H1 (cell line): ENCODE data around the gene SH3BP2. TPM values are rescaled to one million over a fixed set of nuclear protein-coding genes. Genes with fewer than 3 reads are reported as not detected.

Experiments used
- CTCF ChIA-PET: fragments of 300-600 bp; sonication (Branson Sonifier 250); formaldehyde crosslinking; loops from one replicate; lab custom pipeline; 2021; ENCODE audit not compliant: partially characterized antibody; lab: Charles Lee
- POLR2A ChIA-PET: fragments of 300-600 bp; sonication (Branson Sonifier 250); formaldehyde crosslinking; loops from one replicate; lab custom pipeline; 2021; ENCODE audit warnings: inconsistent platforms; ENCODE audit not compliant: partially characterized antibody; lab: Charles Lee
- DNase-seq, 2 experiments: peaks; one replicate each; pipeline versions ENCODE4 v3.0.0 to v3.0.0-alpha.2; 2010 to 2022; ENCODE audit warnings: low spot score in 2 of 2, low read depth in 1 of 2, mixed read lengths in 1 of 2
- FAIRE-seq: peaks from 2 replicates; lab custom pipeline; 2011; peaks lifted over from hg19 to GRCh38; lab: Jason Lieb, UNC
- H2AFZ ChIP-seq: 2 replicates; pipeline ENCODE4 v1.8.1; 2012; ENCODE audit warnings: low read length, inconsistent platforms
- H2AK5ac ChIP-seq: 2 replicates; pipeline ENCODE4 v1.6.1; 2013; ENCODE audit warnings: low read depth, low read length
- H2BK120ac ChIP-seq: replicated peaks from 2 replicates; pipeline ENCODE3; 2013; ENCODE audit warnings: low read depth, low read length, inconsistent platforms
- H2BK12ac ChIP-seq: 2 replicates; pipeline ENCODE4 v1.6.1; 2013; ENCODE audit warnings: low read depth, low read length
- H2BK15ac ChIP-seq: 2 replicates; pipeline ENCODE4 v1.6.1; 2013; ENCODE audit warnings: low read length
- H2BK20ac ChIP-seq: 2 replicates; pipeline ENCODE4 v1.6.1; 2013; ENCODE audit warnings: low read length
- H2BK5ac ChIP-seq: 2 replicates; pipeline ENCODE4 v1.6.1; 2013; ENCODE audit warnings: low read depth, low read length
- H3K14ac ChIP-seq: 2 replicates; pipeline ENCODE4 v1.6.1; 2013; ENCODE audit warnings: inconsistent platforms; ENCODE audit not compliant: insufficient read length
- H3K18ac ChIP-seq: 2 replicates; pipeline ENCODE4 v1.6.1; 2013; ENCODE audit warnings: low read length; ENCODE audit errors: extremely low read depth
- H3K23ac ChIP-seq: 2 replicates; pipeline ENCODE4 v1.6.1; 2013; ENCODE audit warnings: inconsistent platforms; ENCODE audit not compliant: insufficient read length
- H3K23me2 ChIP-seq: 2 replicates; pipeline ENCODE4 v1.6.1; 2013; ENCODE audit warnings: low read depth, low read length
- H3K27ac ChIP-seq: 2 replicates; pipeline ENCODE4 v1.6.1; 2011; ENCODE audit warnings: low read depth, low read length, inconsistent platforms
- H3K27me3 ChIP-seq, 4 experiments: replicated peaks in 1 of 4; 1 replicate in 1 of 4; 2 replicates in 3 of 4; pipeline versions ENCODE4 v1.6.1 to v1.8.1; 2011 to 2013; ENCODE audit warnings: low read length in 3 of 4, mild to moderate bottlenecking in 3 of 4, inconsistent platforms in 2 of 4, mixed read lengths in 2 of 4, moderate library complexity in 1 of 4; ENCODE audit not compliant: control insufficient read depth in 3 of 4, insufficient read depth in 3 of 4; ENCODE audit errors: extremely low read depth in 1 of 4
- H3K36me3 ChIP-seq, 4 experiments: 2 replicates each; pipeline versions ENCODE4 v1.6.1 to v1.8.1; 2011 to 2013; ENCODE audit warnings: mild to moderate bottlenecking in 4 of 4, low read length in 3 of 4, moderate library complexity in 2 of 4, control low read depth in 1 of 4, inconsistent platforms in 1 of 4; ENCODE audit not compliant: insufficient read depth in 4 of 4, control insufficient read depth in 2 of 4
- H3K4ac ChIP-seq: replicated peaks from 2 replicates; pipeline ENCODE3; 2013; ENCODE audit warnings: low read length, low read depth, mixed read lengths, inconsistent platforms; ENCODE audit not compliant: insufficient read length
- H3K4me1 ChIP-seq, 4 experiments: replicated peaks in 1 of 4; 1 replicate in 1 of 4; 2 replicates in 3 of 4; pipeline versions ENCODE4 v1.6.1 to v1.8.1; 2011 to 2013; ENCODE audit warnings: low read length in 3 of 4, inconsistent platforms in 2 of 4, mixed read lengths in 1 of 4; ENCODE audit not compliant: insufficient read depth in 4 of 4, control insufficient read depth in 3 of 4
- H3K4me2 ChIP-seq, 2 experiments: 2 replicates each; pipeline versions ENCODE4 v1.6.1 to v1.8.1; 2011 to 2013; ENCODE audit warnings: low read depth in 2 of 2, low read length in 2 of 2, control low read depth in 1 of 2, inconsistent platforms in 1 of 2, mild to moderate bottlenecking in 1 of 2; ENCODE audit not compliant: insufficient read depth in 1 of 2
- H3K4me3 ChIP-seq, 4 experiments: fragments of 200-600, 300-600 bp in 1 of 4; sonication (generic), shearing (Covaris generic), sonication (Bioruptor Twin) in 1 of 4; 2 replicates each; pipeline versions ENCODE4 v1.5.1 to v1.8.1; 2011 to 2016; ENCODE audit warnings: low read length in 4 of 4, low read depth in 3 of 4, control low read depth in 2 of 4, inconsistent platforms in 2 of 4, mild to moderate bottlenecking in 2 of 4, mixed read lengths in 1 of 4, moderate library complexity in 1 of 4; ENCODE audit not compliant: insufficient read depth in 2 of 4; ENCODE audit errors: extremely low read depth in 1 of 4
- H3K56ac ChIP-seq: replicated peaks from 2 replicates; pipeline ENCODE3; 2013; ENCODE audit warnings: low read depth, mild to moderate bottlenecking, mixed read lengths, low read length, inconsistent platforms; ENCODE audit not compliant: insufficient read length
- H3K79me1 ChIP-seq: 2 replicates; pipeline ENCODE4 v1.6.1; 2013; ENCODE audit warnings: low read depth, low read length, control low read depth
- H3K79me2 ChIP-seq, 2 experiments: 2 replicates each; pipeline versions ENCODE4 v1.6.1 to v1.8.1; 2012 to 2013; ENCODE audit warnings: low read length in 2 of 2, mild to moderate bottlenecking in 2 of 2, inconsistent platforms in 1 of 2; ENCODE audit not compliant: insufficient read depth in 2 of 2, control insufficient read depth in 1 of 2
- H3K9ac ChIP-seq, 4 experiments: replicated peaks in 1 of 4; 1 replicate in 1 of 4; 2 replicates in 3 of 4; pipeline versions ENCODE4 v1.6.1 to v1.8.1; 2011 to 2013; ENCODE audit warnings: low read depth in 3 of 4, low read length in 3 of 4, control low read depth in 2 of 4, mild to moderate bottlenecking in 2 of 4, moderate library complexity in 2 of 4, inconsistent platforms in 1 of 4; ENCODE audit errors: extremely low read depth in 1 of 4
- H3K9me3 ChIP-seq, 2 experiments: 2 replicates each; pipeline versions ENCODE4 v1.6.1 to v1.8.1; 2012 to 2013; ENCODE audit warnings: mild to moderate bottlenecking in 2 of 2, moderate library complexity in 2 of 2, control low read depth in 1 of 2, inconsistent platforms in 1 of 2, low read depth in 1 of 2, low read length in 1 of 2, mixed read lengths in 1 of 2; ENCODE audit not compliant: insufficient read depth in 2 of 2
- H4K20me1 ChIP-seq, 2 experiments: replicated peaks in 1 of 2; 2 replicates each; pipeline versions ENCODE3 to v1.8.1; 2011 to 2013; ENCODE audit warnings: inconsistent platforms in 2 of 2, low read length in 2 of 2, mild to moderate bottlenecking in 1 of 2; ENCODE audit not compliant: insufficient read depth in 2 of 2, control insufficient read depth in 1 of 2
- H4K5ac ChIP-seq: 2 replicates; pipeline ENCODE4 v1.6.1; 2013; ENCODE audit warnings: low read length, low read depth, mixed read lengths, inconsistent platforms; ENCODE audit not compliant: insufficient read length
- H4K8ac ChIP-seq: 2 replicates; pipeline ENCODE4 v1.8.0; 2013; ENCODE audit warnings: mild to moderate bottlenecking, moderate library complexity, low read length, inconsistent platforms; ENCODE audit not compliant: insufficient read depth; ENCODE audit errors: extremely low read depth
- H4K91ac ChIP-seq: replicated peaks from 2 replicates; pipeline ENCODE3; 2013; ENCODE audit warnings: low read length, mixed read lengths, inconsistent platforms; ENCODE audit not compliant: insufficient read length
- NRF1 ChIP-seq: IDR thresholded peaks from 2 replicates; pipeline ENCODE4 v1.6.1; 2011; ENCODE audit warnings: mild to moderate bottlenecking, low read depth, low read length, improper control_type of control experiment
- WGBS, 2 experiments: shearing (Covaris generic) in 1 of 2; methylation state at CpG; one replicate each; pipeline versions ENCODE4 v1.1.6 to v1.1.7; 2013 to 2015; ENCODE audit warnings: low lambda C conversion rate in 2 of 2, mixed read lengths in 2 of 2, inconsistent platforms in 1 of 2, low coverage in 1 of 2, missing lambda C conversion rate in 1 of 2; ENCODE audit not compliant: insufficient replicate concordance in 2 of 2, insufficient coverage in 1 of 2, insufficient read length in 1 of 2; ENCODE audit errors: extremely low coverage in 1 of 2, missing lambda C conversion rate in 1 of 2; 5-methylcytosine and 5-hydroxymethylcytosine counted together
- polyA plus RNA-seq, 7 experiments: library from polyadenylated mRNA; depleted of rRNA in 3 of 7; stranded (reverse) in 5 of 7; unstranded in 2 of 7; fragments of >200 nt in 5 of 7; fragments of 200-250 nt in 2 of 7; gene quantifications; 1 replicate in 5 of 7; 2 replicates in 1 of 7; 4 replicates in 1 of 7; pipeline versions ENCODE4 v1.2.1 to v1.2.3, GENCODE V29; 2011 to 2013; ENCODE audit warnings: missing spikeins in 2 of 7, mixed read lengths in 2 of 7
- total RNA-seq: library from RNA; stranded (reverse); fragmentation: NEBNext Ultra II Directional; extraction: Animal tissue kit (Norgen Biotek cat#: 25700); gene quantifications from 2 replicates; pipeline ENCODE4 v1.2.1, GENCODE V29; 2021
- TF ChIP-seq, protein P1 (sequence below): IDR thresholded peaks from 2 replicates; pipeline ENCODE4 v1.6.1; 2012; ENCODE audit warnings: inconsistent platforms

SH3BP2 gene
- total and polyA plus RNA-seq, 2 of the 8 experiments (the other 6 are each of a cell fraction or from before 2014, with no cell fraction given) = 27.4 to 31.4 TPM

- ChIA-PET POLR2A (interaction anchor here (0.6 to 5.1 kb wide), 6 partner anchors 11 to 130 kb away, joined by 3 to 48 read pairs (median 4); no protein-coding TSS in a partner anchor), CTCF (interaction anchor here (1.2 to 1.8 kb wide), 4 partner anchors 13 to 44 kb away, joined by 3 to 6 read pairs (median 4); no protein-coding TSS in a partner anchor)
- peaks cover 0 to 2% of the 10 kb centered on the region in 2 experiments for H4K20me1 ChIP-seq
- H3K9me3 ChIP-seq = no peaks in the 10 kb centered on the region
- no peaks in the 10 kb centered on the region for H3K36me3 ChIP-seq
- H2BK20ac ChIP-seq = no peak overlapping the region
- H2BK12ac ChIP-seq = 0 out of 2 replicates have a peak overlapping the region, but pooled peaks have one; percentile 27
- 0 out of 2 replicates have a peak, but pooled peaks cover 3% of the 10 kb centered on the region for H3K79me1 ChIP-seq
- no peak overlapping the region; the same call in 1 of the 2 replicates for H2BK5ac ChIP-seq
- H3K4me1 ChIP-seq = peaks cover 0 to 19% (median 9%) of the 10 kb centered on the region in 4 experiments; a peak in 6 of 7 replicates
- H3K14ac ChIP-seq = no peak overlapping the region
- no peak overlapping the region; the same call in 1 of the 2 replicates for H2AK5ac ChIP-seq
- H3K4me2 ChIP-seq = no peak overlapping the region
- WGBS, 2 experiments = 83% methylated on average over 10 of the region's 10 CpGs; no CpG with 5 or more reads in 1 of the 2 experiments
- FAIRE-seq (no peak), DNase-seq (no peak)
- no peak overlapping the region for H3K23ac ChIP-seq
- H3K79me2 ChIP-seq = no peaks in the 10 kb centered on the region
- no peak overlapping the region for H3K9ac ChIP-seq
- H3K4me3 ChIP-seq = no peak overlapping the region
- H2AFZ ChIP-seq = no peak overlapping the region
- H3K27me3 ChIP-seq = no peaks in the 10 kb centered on the region
- no peak overlapping the region for H4K91ac ChIP-seq
- H3K56ac ChIP-seq = no peak overlapping the region
- H2BK15ac ChIP-seq = no peak overlapping the region
- TF ChIP-seq, protein P1, sequence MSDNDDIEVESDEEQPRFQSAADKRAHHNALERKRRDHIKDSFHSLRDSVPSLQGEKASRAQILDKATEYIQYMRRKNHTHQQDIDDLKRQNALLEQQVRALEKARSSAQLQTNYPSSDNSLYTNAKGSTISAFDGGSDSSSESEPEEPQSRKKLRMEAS = no peak
- no peak for TF ChIP-seq NRF1
- no peaks in the 10 kb centered on the region for H3K23me2 ChIP-seq
- H3K4ac ChIP-seq = peak overlapping the region; percentile 82
- no peak overlapping the region for H3K27ac ChIP-seq
- no peak overlapping the region for H2BK120ac ChIP-seq
- peak overlapping the region; percentile 38 for H4K8ac ChIP-seq
- no peak overlapping the region for H3K18ac ChIP-seq
- H4K5ac ChIP-seq = no peak overlapping the region
Observed at GRCh38 chr4:2810388-2810787, 17.5 kb downstream of the SH3BP2 start.
